MV-4-11 (cell line): ENCODE data around the gene OR4F6.

ENCODE experiments used
- DNase-seq: peaks from one replicate; lab custom pipeline; 2025; lab: John Stamatoyannopoulos, UW

The OR4F6 gene

GRCh38 chr15:101804941-101805340 lies 1.6 kb downstream of the OR4F6 start:
- no peak for DNase-seq

GRCh38 chr15:101805605-101806345 lies 2.5 kb downstream of the OR4F6 start:
- peak; percentile 27 for DNase-seq

GRCh38 chr15:101807345-101807945 lies 4.1 kb downstream of the OR4F6 start:
- no peak for DNase-seq

- no peak for DNase-seq
Observed at GRCh38 chr15:101808201-101808600, 4.9 kb downstream of the OR4F6 start.

GRCh38 chr15:101810456-101810855 lies 7.1 kb downstream of the OR4F6 start:
- no peak for DNase-seq

GRCh38 chr15:101810876-101811275 lies 7.6 kb downstream of the OR4F6 start:
- peak; percentile 5 for DNase-seq

GRCh38 chr15:101811902-101812301 lies 8.6 kb downstream of the OR4F6 start, which contains the start of gene OR4F15:
TSS of gene OR4F15 (plus strand) at chr15:101812202. CDS start at chr15:101818187, 5,985 bp downstream.
- DNase-seq, result no peak

- no peak for DNase-seq
Observed at GRCh38 chr15:101813803-101814534, 10.7 kb downstream of the OR4F6 start.

- DNase-seq, result no peak
Observed at GRCh38 chr15:101820781-101821180, 17.5 kb downstream of the OR4F6 start.

GRCh38 chr15:101827257-101827656 lies 23.9 kb downstream of the OR4F6 start:
- DNase-seq, result no peak

GRCh38 chr15:101828774-101829173 lies 25.5 kb downstream of the OR4F6 start:
- DNase-seq, result no peak

- DNase-seq, result no peak
Observed at GRCh38 chr15:101841656-101842055, 38.3 kb downstream of the OR4F6 start.

- no peak for DNase-seq
Observed at GRCh38 chr15:101844916-101845315, 41.6 kb downstream of the OR4F6 start.

- DNase-seq, result no peak
Observed at GRCh38 chr15:101852356-101852755, 49.0 kb downstream of the OR4F6 start.
